ENCODE results near the gene DGKH. TPM values are rescaled to one million over a fixed set of nuclear protein-coding genes. Genes with fewer than 3 reads are reported as not detected.

DGKH gene
- total and polyA plus RNA-seq, 10 of the 15 experiments (the other 5 are each of a cell fraction or from before 2014, with no cell fraction given) = 1.3 to 15.2 (median 7.3) TPM

DNA sequence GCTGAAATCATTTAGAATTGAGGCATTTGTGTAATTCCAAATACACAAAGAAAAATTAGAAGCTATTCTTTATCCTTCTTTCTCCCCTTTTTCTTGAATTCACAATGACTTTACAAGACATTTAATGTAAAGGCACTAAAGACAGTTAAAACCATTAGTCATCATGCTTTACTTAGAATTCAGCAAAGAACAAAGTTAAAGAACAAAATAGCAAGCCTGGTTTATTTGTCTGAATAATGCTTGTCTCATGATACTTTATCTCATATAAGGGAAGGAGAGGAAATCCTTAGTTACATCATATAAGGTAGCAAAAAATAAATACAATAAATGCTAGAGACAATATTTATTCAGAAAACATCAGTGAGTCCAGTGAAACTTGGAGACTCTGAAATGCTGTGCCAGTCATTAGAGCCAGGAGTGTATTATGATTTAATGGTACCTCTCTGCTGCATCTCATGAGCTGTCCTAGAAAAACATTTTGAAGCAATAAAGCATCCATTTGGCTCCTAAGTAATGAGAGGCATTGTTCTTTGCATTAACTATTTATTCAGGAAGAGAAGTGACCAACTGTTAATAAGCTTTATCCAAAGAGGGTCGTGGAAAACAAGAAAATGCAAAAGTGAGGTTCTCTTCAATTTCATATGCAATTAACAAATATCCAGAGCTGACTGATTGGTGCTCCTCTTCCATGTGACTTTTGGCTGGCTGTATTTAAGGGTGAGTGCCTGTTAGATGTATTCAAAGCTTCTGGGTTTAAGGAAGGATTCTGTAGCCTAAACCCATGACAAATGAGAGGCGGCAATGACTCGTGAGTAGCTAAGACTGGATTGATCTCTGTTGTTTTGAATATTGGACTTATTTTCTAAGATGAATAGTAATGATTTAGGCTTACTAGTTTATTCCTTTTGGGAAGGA, 105.0 kb downstream of the DGKH start:
- DNase-seq (ENCODE audit: low read depth, low spot score) (no peak), FAIRE-seq (peak; percentile 47), ATAC-seq (no peak)
- Histone ChIP-seq H3K9me3 (replicated peaks; ENCODE audit: control insufficient read depth, insufficient read depth, low read length) (no peaks in the 10 kb centered on the region), H3K27me3 (replicated peaks in 1 of 2; ENCODE audit: control insufficient read depth in 2 of 2, insufficient read depth in 2 of 2, low read length in 1 of 2) (no peaks in the 10 kb centered on the region), H3K27ac (ENCODE audit: control insufficient read depth, insufficient read depth) (no peak overlapping the region), H2AFZ (ENCODE audit: control insufficient read depth, low read depth, low read length) (no peak overlapping the region), H4K20me1 (ENCODE audit: control insufficient read depth, insufficient read depth) (no peaks in the 10 kb centered on the region), H3K36me3 (ENCODE audit: control insufficient read depth in 2 of 2, insufficient read depth in 2 of 2, low read length in 1 of 2) (peaks cover 0 to 4% of the 10 kb centered on the region in 2 experiments; a peak in 1 of 4 replicates), H3K79me2 (ENCODE audit: control insufficient read depth, insufficient read depth, low read length) (no peaks in the 10 kb centered on the region), H3K4me1 (ENCODE audit: control insufficient read depth, insufficient read depth, low read length) (no peaks in the 10 kb centered on the region), H3K4me2 (ENCODE audit: control insufficient read depth, insufficient read depth) (no peak overlapping the region), H3K4me3 (no peak overlapping the region), H3K9ac (ENCODE audit: control insufficient read depth, insufficient read depth, low read length) (no peak overlapping the region)
- ChIA-PET RAD21 (ENCODE audit: unreplicated experiment) (interaction anchor here (0.8 kb wide), 1 partner anchor 121 kb away, joined by 3 read pairs; no protein-coding TSS in a partner anchor), SMC1A (ENCODE audit: uncharacterized antibody, unreplicated experiment) (interaction anchor here (0.6 to 1.2 kb wide), 4 partner anchors 12 to 789 kb away, joined by 3 read pairs; no protein-coding TSS in a partner anchor), CTCF (interaction anchor here (1.0 kb wide), 1 partner anchor 485 kb away, joined by 7 read pairs; no protein-coding TSS in a partner anchor), POLR2A (no interaction called here)
- intact Hi-C loops (cut with micrococcal nuclease; ENCODE audit: unreplicated experiment) = no loop called here
- TF ChIP-seq NFYB (IDR thresholded peaks at IDR 0.05; ENCODE audit: insufficient read depth, low read depth, low read length) (peak; percentile 74), BHLHE40 (IDR thresholded peaks at IDR 0.05; ENCODE audit: borderline replicate concordance in 1 of 2, low read depth in 2 of 2, low read length in 1 of 2) (no peak)
- BruUV-seq (replicated peaks) = no TSS peak
- in situ Hi-C loops (cut with MboI) = no loop called here
- WGBS (ENCODE audit: insufficient coverage, insufficient replicate concordance, low lambda C conversion rate, missing lambda C conversion rate) = 79% methylated on average over 3 of the region's 3 CpGs

DNA sequence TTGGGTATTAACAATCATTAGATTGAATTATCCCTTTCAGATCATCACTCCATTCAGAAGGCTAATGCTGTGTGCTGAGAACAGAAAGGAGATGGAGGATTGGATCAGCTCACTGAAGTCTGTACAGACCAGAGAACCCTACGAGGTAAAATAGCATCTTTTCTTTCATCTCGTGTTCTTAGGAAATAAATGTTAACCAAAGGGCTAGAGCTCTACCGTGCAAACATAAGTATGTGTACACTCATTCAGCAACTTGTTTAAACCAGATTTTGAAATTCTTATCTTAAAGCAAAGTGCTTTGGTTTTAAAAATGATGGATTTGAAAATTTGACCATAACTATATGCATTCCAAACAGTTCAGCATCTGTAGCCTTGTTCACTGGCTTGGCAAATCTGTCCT, 106.8 kb downstream of the DGKH start:
- ATAC-seq (no peak), FAIRE-seq (no peak), DNase-seq (ENCODE audit: low read depth, low spot score) (no peak)
- H4K20me1 ChIP-seq (ENCODE audit: control insufficient read depth, insufficient read depth) = no peaks in the 10 kb centered on the region
- H3K4me1 ChIP-seq (ENCODE audit: control insufficient read depth, insufficient read depth, low read length) = no peaks in the 10 kb centered on the region
- no TSS peak for BruUV-seq (replicated peaks)
- CTCF ChIA-PET = interaction anchor here (0.6 to 0.9 kb wide), 2 partner anchors 9 to 569 kb away, joined by 3 read pairs; no protein-coding TSS in a partner anchor
- 83% methylated on average over 3 of the region's 3 CpGs for WGBS (ENCODE audit: insufficient coverage, insufficient replicate concordance, low lambda C conversion rate, missing lambda C conversion rate)
- peaks cover 0 to 6% of the 10 kb centered on the region in 2 experiments; a peak in 2 of 4 replicates for H3K36me3 ChIP-seq (ENCODE audit: control insufficient read depth in 2 of 2, insufficient read depth in 2 of 2, low read length in 1 of 2)
- POLR2A ChIA-PET = no interaction called here
- no peak overlapping the region for H3K9ac ChIP-seq (ENCODE audit: control insufficient read depth, insufficient read depth, low read length)
- no peaks in the 10 kb centered on the region for H3K79me2 ChIP-seq (ENCODE audit: control insufficient read depth, insufficient read depth, low read length)
- in situ Hi-C loops (cut with MboI) (no loop called here), intact Hi-C loops (cut with micrococcal nuclease; ENCODE audit: unreplicated experiment) (no loop called here)
- no peak overlapping the region for H3K4me3 ChIP-seq
- no peaks in the 10 kb centered on the region for H3K9me3 ChIP-seq (replicated peaks; ENCODE audit: control insufficient read depth, insufficient read depth, low read length)
- no peaks in the 10 kb centered on the region for H3K27me3 ChIP-seq (replicated peaks in 1 of 2; ENCODE audit: control insufficient read depth in 2 of 2, insufficient read depth in 2 of 2, low read length in 1 of 2)
- SMC1A ChIA-PET (ENCODE audit: uncharacterized antibody, unreplicated experiment) = interaction anchor here (0.6 to 1.1 kb wide), 2 partner anchors 11 to 962 kb away, joined by 4 read pairs; no protein-coding TSS in a partner anchor
- RAD21 ChIA-PET (ENCODE audit: unreplicated experiment) = no interaction called here
- no peak overlapping the region for H3K4me2 ChIP-seq (ENCODE audit: control insufficient read depth, insufficient read depth)
- H2AFZ ChIP-seq (ENCODE audit: control insufficient read depth, low read depth, low read length) = no peak overlapping the region
- H3K27ac ChIP-seq (ENCODE audit: control insufficient read depth, insufficient read depth) = no peak overlapping the region
- TF ChIP-seq, protein P1, sequence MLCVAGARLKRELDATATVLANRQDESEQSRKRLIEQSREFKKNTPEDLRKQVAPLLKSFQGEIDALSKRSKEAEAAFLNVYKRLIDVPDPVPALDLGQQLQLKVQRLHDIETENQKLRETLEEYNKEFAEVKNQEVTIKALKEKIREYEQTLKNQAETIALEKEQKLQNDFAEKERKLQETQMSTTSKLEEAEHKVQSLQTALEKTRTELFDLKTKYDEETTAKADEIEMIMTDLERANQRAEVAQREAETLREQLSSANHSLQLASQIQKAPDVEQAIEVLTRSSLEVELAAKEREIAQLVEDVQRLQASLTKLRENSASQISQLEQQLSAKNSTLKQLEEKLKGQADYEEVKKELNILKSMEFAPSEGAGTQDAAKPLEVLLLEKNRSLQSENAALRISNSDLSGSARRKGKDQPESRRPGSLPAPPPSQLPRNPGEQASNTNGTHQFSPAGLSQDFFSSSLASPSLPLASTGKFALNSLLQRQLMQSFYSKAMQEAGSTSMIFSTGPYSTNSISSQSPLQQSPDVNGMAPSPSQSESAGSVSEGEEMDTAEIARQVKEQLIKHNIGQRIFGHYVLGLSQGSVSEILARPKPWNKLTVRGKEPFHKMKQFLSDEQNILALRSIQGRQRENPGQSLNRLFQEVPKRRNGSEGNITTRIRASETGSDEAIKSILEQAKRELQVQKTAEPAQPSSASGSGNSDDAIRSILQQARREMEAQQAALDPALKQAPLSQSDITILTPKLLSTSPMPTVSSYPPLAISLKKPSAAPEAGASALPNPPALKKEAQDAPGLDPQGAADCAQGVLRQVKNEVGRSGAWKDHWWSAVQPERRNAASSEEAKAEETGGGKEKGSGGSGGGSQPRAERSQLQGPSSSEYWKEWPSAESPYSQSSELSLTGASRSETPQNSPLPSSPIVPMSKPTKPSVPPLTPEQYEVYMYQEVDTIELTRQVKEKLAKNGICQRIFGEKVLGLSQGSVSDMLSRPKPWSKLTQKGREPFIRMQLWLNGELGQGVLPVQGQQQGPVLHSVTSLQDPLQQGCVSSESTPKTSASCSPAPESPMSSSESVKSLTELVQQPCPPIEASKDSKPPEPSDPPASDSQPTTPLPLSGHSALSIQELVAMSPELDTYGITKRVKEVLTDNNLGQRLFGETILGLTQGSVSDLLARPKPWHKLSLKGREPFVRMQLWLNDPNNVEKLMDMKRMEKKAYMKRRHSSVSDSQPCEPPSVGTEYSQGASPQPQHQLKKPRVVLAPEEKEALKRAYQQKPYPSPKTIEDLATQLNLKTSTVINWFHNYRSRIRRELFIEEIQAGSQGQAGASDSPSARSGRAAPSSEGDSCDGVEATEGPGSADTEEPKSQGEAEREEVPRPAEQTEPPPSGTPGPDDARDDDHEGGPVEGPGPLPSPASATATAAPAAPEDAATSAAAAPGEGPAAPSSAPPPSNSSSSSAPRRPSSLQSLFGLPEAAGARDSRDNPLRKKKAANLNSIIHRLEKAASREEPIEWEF (IDR thresholded peaks at IDR 0.05; ENCODE audit: insufficient replicate concordance, low read depth, low read length) = no peak
- TF ChIP-seq ZSCAN29 (IDR thresholded peaks at IDR 0.05) (no peak), KLF5 (IDR thresholded peaks at IDR 0.05; ENCODE audit: partially characterized antibody) (no peak), RB1 (IDR thresholded peaks at IDR 0.05; ENCODE audit: borderline replicate concordance) (no peak), ASH2L (IDR thresholded peaks at IDR 0.05; ENCODE audit: borderline replicate concordance, low read depth) (no peak)
